A673 (cell line): ENCODE results near the gene PRTFDC1.

Experiments
- CTCF ChIP-seq: fragments of 300-800, 200-600 bp; sonication (generic); conservative IDR thresholded peaks from 2 replicates; pipeline ENCODE4 v1.5.1; 2017; ENCODE audit warnings: low read depth, mild to moderate bottlenecking, antibody characterized with exemption, low read length, moderate library complexity, mixed read lengths
- EZH2 ChIP-seq: fragments of 200-600 bp; sonication (generic); IDR thresholded peaks from 2 replicates; pipeline ENCODE4 v1.6.1; 2017; ENCODE audit warnings: borderline replicate concordance, low read depth, mild to moderate bottlenecking, mixed read lengths, antibody characterized with exemption, low read length; ENCODE audit not compliant: poor library complexity, severe bottlenecking

- TF ChIP-seq EZH2 (no peak), CTCF (no peak)
Observed at GRCh38 chr10:24840784-24841183, 111.6 kb downstream of the PRTFDC1 start.
